ENCODE measurements around the gene CUL9.

DNA sequence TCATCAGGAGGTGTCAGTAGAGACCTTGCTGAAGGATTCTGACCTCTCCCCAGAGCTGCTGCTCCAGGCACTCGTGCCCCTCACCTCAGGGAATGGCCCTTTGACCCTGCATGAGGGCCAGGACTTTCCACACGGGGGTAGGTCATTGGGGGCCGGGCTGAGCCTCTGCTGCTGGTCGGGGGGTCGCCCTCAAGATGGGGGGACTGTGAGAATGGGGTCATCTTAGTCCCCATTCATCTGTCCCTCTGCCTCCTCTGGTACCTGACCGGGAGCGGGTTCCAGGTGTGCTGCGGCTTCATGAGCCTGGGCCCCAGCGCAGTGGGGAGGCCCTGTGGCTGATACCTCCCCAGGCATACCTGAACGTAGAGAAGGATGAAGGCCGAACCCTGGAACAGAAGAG, 31.4 kb downstream of the CUL9 start:
- TF ChIP-seq CTCF (IDR thresholded peaks at IDR 0.05; ENCODE audit: insufficient read depth, low read length) (no peak), POLR2AphosphoS5 (IDR thresholded peaks at IDR 0.05; ENCODE audit: low read depth) (no peak), GABPA (IDR thresholded peaks at IDR 0.05; ENCODE audit: low read depth) (no peak)

Measured in HL-60 (cell line).